Mammary epithelial cell (primary cell): ENCODE results near the gene SLCO3A1.

ENCODE experiments used
- EZH2 ChIP-seq: IDR thresholded peaks from 2 replicates; pipeline ENCODE4 v1.6.1; 2012; ENCODE audit warnings: low read length, inconsistent platforms, borderline replicate concordance
- TF ChIP-seq, protein P1 (sequence below), 2 donors: IDR thresholded peaks in 1 of 2; conservative IDR thresholded peaks in 1 of 2; 2 replicates each; pipeline ENCODE4 v1.5.1; 2011 to 2012; ENCODE audit warnings: inconsistent platforms in 2 of 2, low read length in 2 of 2, mild to moderate bottlenecking in 2 of 2, control low read depth in 1 of 2, low read depth in 1 of 2; ENCODE audit not compliant: insufficient read depth in 1 of 2; ENCODE audit errors: extremely low read depth in 1 of 2

DNA sequence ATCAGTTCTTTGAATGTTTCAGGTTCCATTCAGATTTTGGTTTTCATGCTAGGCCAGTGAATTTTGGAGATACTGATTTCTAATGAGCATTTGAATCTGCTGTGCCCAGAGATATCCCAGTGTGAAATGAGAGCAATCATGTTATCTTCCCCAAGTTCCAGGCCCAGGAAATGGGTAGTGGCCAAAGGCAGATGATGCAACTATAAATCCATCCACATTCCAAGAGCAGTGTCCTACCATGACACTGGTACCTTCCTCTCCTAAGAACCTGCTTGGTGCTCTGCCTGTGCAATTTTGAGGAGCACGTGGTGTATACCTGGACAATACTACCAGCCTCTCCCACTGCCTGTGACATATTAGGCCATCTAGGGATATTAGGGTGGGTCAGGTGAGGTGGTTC is 186.8 kb downstream of the SLCO3A1 start:
- TF ChIP-seq, protein P1, sequence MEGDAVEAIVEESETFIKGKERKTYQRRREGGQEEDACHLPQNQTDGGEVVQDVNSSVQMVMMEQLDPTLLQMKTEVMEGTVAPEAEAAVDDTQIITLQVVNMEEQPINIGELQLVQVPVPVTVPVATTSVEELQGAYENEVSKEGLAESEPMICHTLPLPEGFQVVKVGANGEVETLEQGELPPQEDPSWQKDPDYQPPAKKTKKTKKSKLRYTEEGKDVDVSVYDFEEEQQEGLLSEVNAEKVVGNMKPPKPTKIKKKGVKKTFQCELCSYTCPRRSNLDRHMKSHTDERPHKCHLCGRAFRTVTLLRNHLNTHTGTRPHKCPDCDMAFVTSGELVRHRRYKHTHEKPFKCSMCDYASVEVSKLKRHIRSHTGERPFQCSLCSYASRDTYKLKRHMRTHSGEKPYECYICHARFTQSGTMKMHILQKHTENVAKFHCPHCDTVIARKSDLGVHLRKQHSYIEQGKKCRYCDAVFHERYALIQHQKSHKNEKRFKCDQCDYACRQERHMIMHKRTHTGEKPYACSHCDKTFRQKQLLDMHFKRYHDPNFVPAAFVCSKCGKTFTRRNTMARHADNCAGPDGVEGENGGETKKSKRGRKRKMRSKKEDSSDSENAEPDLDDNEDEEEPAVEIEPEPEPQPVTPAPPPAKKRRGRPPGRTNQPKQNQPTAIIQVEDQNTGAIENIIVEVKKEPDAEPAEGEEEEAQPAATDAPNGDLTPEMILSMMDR (conservative IDR thresholded peaks at IDR 0.05 in 1 of 2, IDR thresholded peaks at IDR 0.05 in 1 of 2; ENCODE audit: extremely low read depth in 1 of 2, insufficient read depth in 1 of 2, low read depth in 1 of 2, low read length in 2 of 2): no peak
- no peak for TF ChIP-seq EZH2
